ENCODE results near the gene ZNF626.

Gene ZNF626

DNA sequence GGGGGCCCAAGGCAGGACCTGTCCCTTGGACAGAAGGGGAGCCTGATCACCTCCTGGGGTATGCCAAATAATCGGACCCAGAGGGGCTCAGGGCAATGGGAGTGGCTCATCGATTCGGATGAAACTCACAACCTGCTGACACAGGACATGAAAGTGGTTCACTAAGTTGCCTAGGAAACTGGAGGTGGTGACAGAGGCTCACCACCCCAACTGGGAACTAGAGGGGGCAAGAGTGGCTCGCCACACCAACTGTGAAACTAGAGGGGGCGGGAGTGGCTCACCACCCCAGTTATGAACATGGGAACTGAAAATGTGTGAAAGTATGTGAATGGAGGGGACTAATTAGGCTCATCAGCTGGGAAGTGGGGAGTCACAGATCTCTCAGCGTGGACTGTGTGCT, 49.5 kb downstream of the ZNF626 start:
- in situ Hi-C loops (cut with MboI; ENCODE audit: low sequenced_read_pairs), result no loop called here
- no peak for DNase-seq (ENCODE audit: low spot score in 2 of 2)
- no peaks in the 10 kb centered on the region for H3K36me3 ChIP-seq (replicated peaks)
- no peaks in the 10 kb centered on the region for H3K4me1 ChIP-seq
- no peak overlapping the region for H3K4me3 ChIP-seq
- H3K27me3 ChIP-seq (ENCODE audit: low read depth), result no peaks in the 10 kb centered on the region
- H3K9me3 ChIP-seq, result no peaks in the 10 kb centered on the region

- in situ Hi-C loops (cut with MboI; ENCODE audit: low sequenced_read_pairs), result no loop called here
- Histone ChIP-seq H3K4me3 (no peak overlapping the region), H3K9me3 (no peaks in the 10 kb centered on the region), H3K4me1 (no peaks in the 10 kb centered on the region), H3K36me3 (replicated peaks) (no peaks in the 10 kb centered on the region), H3K27me3 (ENCODE audit: low read depth) (no peaks in the 10 kb centered on the region)
- no peak for DNase-seq (ENCODE audit: low spot score in 2 of 2)
Observed at GRCh38 chr19:20607943-20608342, 53.4 kb downstream of the ZNF626 start.
